ENCODE measurements around the gene PCGF1. TPM values are rescaled to one million over a fixed set of nuclear protein-coding genes. Genes with fewer than 3 reads are reported as not detected.

Gene PCGF1
- total and polyA plus RNA-seq, 2 of the 13 experiments (the other 11 are each of a cell fraction or from before 2014, with no cell fraction given), result 20.4 to 22.6 TPM

DNA sequence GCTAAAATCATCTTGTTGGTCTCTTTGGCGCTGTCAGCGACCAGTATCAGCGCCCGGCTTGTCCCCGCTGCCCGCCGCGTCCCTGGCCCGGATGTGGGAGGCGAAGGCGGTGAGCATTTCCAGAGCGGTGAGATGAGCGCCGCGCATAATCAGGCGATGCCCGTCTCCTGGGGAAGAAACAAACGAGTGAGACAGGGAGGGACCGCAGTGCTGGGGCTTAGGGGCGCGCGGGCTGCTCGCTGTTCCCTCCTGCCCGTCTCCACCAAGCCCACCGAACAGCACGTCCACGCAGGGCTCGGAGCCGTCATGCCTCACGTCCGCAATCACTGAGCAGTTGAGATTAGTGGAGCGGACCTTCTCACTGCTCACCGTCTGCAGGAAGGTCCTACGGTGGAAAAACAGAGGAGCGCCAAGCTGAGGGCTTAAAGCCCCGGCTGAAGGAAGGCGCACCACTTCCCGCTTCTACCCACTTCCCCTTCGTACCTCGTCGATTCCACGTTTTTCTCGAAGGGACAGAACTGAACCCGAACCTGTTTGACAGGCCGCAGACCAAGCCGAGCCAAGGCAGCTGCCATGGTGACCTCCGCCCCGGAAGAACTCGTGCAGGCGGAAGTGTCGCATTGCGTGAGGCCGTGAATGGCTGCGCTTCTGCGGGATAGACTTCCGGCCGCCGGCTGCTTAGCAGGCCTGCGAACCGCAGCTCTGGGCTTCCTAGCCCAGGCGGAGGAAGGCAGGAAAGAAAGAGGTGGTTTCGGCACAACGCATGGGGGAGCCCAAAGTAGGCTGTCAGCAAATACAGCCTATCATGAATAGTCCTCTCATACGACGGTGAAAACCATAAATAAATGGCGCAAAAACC lies 35.2 kb downstream of the PCGF1 start, which contains the start of gene MRPL53 (continued):
- TF ChIP-seq PPARG (CRISPR knock-in tag; conservative IDR thresholded peaks at IDR 0.05), result peak; percentile 65; the same call in 1 of the 2 replicates
- no peak for TF ChIP-seq RFX5 (IDR thresholded peaks at IDR 0.05; ENCODE audit: low read depth, low read length)
- peak; percentile 89 for TF ChIP-seq GFI1 (CRISPR knock-in tag; IDR thresholded peaks at IDR 0.05; ENCODE audit: borderline replicate concordance)
- TF ChIP-seq KAT8 (CRISPR knock-in tag; IDR thresholded peaks at IDR 0.05), result peak; percentile 99
- TF ChIP-seq CCAR2 (optimal IDR thresholded peaks at IDR 0.05; ENCODE audit: low read depth, low read length), result no peak
- TF ChIP-seq, protein P1, sequence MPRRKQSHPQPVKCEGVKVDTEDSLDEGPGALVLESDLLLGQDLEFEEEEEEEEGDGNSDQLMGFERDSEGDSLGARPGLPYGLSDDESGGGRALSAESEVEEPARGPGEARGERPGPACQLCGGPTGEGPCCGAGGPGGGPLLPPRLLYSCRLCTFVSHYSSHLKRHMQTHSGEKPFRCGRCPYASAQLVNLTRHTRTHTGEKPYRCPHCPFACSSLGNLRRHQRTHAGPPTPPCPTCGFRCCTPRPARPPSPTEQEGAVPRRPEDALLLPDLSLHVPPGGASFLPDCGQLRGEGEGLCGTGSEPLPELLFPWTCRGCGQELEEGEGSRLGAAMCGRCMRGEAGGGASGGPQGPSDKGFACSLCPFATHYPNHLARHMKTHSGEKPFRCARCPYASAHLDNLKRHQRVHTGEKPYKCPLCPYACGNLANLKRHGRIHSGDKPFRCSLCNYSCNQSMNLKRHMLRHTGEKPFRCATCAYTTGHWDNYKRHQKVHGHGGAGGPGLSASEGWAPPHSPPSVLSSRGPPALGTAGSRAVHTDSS (CRISPR knock-in tag; conservative IDR thresholded peaks at IDR 0.05), result no peak
- TF ChIP-seq, protein P2, sequence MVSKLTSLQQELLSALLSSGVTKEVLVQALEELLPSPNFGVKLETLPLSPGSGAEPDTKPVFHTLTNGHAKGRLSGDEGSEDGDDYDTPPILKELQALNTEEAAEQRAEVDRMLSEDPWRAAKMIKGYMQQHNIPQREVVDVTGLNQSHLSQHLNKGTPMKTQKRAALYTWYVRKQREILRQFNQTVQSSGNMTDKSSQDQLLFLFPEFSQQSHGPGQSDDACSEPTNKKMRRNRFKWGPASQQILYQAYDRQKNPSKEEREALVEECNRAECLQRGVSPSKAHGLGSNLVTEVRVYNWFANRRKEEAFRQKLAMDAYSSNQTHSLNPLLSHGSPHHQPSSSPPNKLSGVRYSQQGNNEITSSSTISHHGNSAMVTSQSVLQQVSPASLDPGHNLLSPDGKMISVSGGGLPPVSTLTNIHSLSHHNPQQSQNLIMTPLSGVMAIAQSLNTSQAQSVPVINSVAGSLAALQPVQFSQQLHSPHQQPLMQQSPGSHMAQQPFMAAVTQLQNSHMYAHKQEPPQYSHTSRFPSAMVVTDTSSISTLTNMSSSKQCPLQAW (CRISPR knock-in tag; IDR thresholded peaks at IDR 0.05), result peak; percentile 97
- TF ChIP-seq, protein P3, sequence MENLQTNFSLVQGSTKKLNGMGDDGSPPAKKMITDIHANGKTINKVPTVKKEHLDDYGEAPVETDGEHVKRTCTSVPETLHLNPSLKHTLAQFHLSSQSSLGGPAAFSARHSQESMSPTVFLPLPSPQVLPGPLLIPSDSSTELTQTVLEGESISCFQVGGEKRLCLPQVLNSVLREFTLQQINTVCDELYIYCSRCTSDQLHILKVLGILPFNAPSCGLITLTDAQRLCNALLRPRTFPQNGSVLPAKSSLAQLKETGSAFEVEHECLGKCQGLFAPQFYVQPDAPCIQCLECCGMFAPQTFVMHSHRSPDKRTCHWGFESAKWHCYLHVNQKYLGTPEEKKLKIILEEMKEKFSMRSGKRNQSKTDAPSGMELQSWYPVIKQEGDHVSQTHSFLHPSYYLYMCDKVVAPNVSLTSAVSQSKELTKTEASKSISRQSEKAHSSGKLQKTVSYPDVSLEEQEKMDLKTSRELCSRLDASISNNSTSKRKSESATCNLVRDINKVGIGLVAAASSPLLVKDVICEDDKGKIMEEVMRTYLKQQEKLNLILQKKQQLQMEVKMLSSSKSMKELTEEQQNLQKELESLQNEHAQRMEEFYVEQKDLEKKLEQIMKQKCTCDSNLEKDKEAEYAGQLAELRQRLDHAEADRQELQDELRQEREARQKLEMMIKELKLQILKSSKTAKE (CRISPR knock-in tag; IDR thresholded peaks at IDR 0.05; ENCODE audit: borderline replicate concordance), result peak; percentile 74
- TF ChIP-seq TSC22D2 (CRISPR knock-in tag; IDR thresholded peaks at IDR 0.05; ENCODE audit: borderline replicate concordance), result peak; percentile 94; the same call in 1 of the 2 replicates
- peak; percentile 97 for TF ChIP-seq ZNF331 (CRISPR knock-in tag; IDR thresholded peaks at IDR 0.05)
- TF ChIP-seq HDAC6 (IDR thresholded peaks at IDR 0.05; ENCODE audit: low read depth, low read length), result no peak
- peak; percentile 85; the same call in 1 of the 2 replicates for TF ChIP-seq FOXO1 (CRISPR knock-in tag; IDR thresholded peaks at IDR 0.05)
- no peak for TF ChIP-seq NBN (conservative IDR thresholded peaks at IDR 0.05)
- TF ChIP-seq ZNF264 (CRISPR knock-in tag; IDR thresholded peaks at IDR 0.05), result peak; percentile 81; the same call in 1 of the 2 replicates
- no peak for TF ChIP-seq MAFK (conservative IDR thresholded peaks at IDR 0.05 in 1 of 2, IDR thresholded peaks at IDR 0.05 in 1 of 2; ENCODE audit: low read length in 2 of 2)
- TF ChIP-seq, protein P4, sequence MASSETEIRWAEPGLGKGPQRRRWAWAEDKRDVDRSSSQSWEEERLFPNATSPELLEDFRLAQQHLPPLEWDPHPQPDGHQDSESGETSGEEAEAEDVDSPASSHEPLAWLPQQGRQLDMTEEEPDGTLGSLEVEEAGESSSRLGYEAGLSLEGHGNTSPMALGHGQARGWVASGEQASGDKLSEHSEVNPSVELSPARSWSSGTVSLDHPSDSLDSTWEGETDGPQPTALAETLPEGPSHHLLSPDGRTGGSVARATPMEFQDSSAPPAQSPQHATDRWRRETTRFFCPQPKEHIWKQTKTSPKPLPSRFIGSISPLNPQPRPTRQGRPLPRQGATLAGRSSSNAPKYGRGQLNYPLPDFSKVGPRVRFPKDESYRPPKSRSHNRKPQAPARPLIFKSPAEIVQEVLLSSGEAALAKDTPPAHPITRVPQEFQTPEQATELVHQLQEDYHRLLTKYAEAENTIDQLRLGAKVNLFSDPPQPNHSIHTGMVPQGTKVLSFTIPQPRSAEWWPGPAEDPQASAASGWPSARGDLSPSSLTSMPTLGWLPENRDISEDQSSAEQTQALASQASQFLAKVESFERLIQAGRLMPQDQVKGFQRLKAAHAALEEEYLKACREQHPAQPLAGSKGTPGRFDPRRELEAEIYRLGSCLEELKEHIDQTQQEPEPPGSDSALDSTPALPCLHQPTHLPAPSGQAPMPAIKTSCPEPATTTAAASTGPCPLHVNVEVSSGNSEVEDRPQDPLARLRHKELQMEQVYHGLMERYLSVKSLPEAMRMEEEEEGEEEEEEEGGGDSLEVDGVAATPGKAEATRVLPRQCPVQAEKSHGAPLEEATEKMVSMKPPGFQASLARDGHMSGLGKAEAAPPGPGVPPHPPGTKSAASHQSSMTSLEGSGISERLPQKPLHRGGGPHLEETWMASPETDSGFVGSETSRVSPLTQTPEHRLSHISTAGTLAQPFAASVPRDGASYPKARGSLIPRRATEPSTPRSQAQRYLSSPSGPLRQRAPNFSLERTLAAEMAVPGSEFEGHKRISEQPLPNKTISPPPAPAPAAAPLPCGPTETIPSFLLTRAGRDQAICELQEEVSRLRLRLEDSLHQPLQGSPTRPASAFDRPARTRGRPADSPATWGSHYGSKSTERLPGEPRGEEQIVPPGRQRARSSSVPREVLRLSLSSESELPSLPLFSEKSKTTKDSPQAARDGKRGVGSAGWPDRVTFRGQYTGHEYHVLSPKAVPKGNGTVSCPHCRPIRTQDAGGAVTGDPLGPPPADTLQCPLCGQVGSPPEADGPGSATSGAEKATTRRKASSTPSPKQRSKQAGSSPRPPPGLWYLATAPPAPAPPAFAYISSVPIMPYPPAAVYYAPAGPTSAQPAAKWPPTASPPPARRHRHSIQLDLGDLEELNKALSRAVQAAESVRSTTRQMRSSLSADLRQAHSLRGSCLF (CRISPR knock-in tag; IDR thresholded peaks at IDR 0.05; ENCODE audit: borderline replicate concordance), result peak; percentile 39; the same call in 1 of the 2 replicates
- no peak for TF ChIP-seq SRSF9 (IDR thresholded peaks at IDR 0.05; ENCODE audit: borderline replicate concordance, insufficient read depth, low read depth, low read length, poor library complexity, severe bottlenecking)
- peak; percentile 73 for TF ChIP-seq TEAD3 (CRISPR knock-in tag; optimal IDR thresholded peaks at IDR 0.05; ENCODE audit: borderline replicate concordance)
- TF ChIP-seq MIER2 (CRISPR knock-in tag; IDR thresholded peaks at IDR 0.05), result peak; percentile 89
